ENCODE measurements around the gene IL31RA.

DNA sequence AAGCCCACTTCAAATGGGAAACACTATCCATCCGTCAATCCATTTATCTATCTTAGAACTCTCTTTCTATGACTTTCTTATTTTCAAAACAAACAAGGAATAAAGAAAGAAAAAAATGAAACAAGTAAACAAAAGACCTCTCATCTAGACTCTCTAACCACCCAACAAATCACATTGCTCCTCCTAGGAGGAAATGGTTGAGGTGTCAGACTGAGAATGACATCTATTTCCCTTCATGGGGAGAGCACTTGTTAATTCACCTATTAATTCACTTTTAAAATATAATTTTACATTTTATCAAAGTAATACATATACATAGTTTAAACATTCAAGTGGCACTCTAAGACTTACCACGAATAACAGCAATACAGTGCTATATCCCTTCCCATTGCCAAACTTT, 2.4 kb upstream of the IL31RA start:
- TF ChIP-seq CTCF (IDR thresholded peaks at IDR 0.05) = no peak
- TF ChIP-seq POLR2AphosphoS5 (IDR thresholded peaks at IDR 0.05) = no peak

Data from breast epithelium (tissue), 3 donors.